Measurements from ENCODE around the gene RBBP8NL.

The RBBP8NL gene

DNA sequence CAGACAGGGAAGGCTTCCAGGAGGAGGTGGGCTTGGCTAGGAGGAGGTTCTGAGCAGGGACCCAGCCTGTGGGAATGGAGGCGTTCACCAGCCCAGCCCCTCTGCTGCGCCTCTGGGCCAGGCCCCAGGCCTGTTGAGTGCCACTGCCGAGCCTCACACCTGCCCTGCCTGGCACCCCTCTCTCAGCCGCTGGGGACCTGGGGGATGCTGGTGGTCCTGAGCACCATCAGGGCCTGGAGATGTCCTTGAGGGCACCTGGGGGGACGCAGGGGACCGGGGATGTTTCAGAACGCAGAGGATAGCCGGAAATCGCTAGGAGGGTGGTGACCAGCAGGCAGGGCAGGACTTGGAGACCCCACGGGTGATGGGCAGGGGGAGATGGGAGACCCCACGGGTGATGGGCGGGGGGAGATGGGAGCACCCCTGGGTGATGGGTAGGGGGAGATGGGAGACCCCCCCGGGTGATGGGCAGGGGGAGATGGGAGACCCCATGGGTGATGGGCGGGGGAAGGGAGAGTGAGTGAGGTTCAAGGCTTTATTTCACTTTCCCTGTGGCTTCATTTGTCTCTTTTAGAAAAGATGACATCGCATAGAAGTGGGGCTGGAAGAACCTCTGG lies 35.7 kb upstream of the RBBP8NL start:
- CTCF ChIA-PET, result no interaction called here
- no peak overlapping the region for H3K4me3 ChIP-seq (ENCODE audit: low read depth, low read length)
- DNase-seq (ENCODE audit: low read depth, low spot score), result no peak
- POLR2A ChIA-PET, result no interaction called here
- TF ChIP-seq, protein P1, sequence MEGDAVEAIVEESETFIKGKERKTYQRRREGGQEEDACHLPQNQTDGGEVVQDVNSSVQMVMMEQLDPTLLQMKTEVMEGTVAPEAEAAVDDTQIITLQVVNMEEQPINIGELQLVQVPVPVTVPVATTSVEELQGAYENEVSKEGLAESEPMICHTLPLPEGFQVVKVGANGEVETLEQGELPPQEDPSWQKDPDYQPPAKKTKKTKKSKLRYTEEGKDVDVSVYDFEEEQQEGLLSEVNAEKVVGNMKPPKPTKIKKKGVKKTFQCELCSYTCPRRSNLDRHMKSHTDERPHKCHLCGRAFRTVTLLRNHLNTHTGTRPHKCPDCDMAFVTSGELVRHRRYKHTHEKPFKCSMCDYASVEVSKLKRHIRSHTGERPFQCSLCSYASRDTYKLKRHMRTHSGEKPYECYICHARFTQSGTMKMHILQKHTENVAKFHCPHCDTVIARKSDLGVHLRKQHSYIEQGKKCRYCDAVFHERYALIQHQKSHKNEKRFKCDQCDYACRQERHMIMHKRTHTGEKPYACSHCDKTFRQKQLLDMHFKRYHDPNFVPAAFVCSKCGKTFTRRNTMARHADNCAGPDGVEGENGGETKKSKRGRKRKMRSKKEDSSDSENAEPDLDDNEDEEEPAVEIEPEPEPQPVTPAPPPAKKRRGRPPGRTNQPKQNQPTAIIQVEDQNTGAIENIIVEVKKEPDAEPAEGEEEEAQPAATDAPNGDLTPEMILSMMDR (IDR thresholded peaks at IDR 0.05; ENCODE audit: insufficient read depth, low read length, missing control alignments), result no peak

DNA sequence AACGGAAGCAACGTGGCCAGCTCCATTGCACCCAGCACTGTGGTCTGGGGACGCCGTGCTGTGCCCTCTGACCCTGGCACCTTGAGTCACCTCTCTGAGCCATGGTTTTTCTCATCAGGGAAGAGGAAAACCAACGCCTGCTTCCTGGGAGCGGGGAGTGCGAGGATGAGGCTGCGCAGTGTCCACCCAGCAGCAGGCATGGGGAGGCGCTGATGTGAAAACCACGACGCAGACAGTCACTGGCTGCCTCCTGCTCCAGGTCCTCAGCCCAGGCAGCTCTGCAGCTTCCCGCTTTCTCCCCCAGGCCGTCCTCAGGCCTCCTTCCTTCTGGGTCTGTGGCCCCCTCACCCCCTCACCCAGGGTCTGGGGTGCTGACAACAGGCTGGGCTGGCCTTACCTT lies 34.5 kb upstream of the RBBP8NL start:
- H3K4me3 ChIP-seq (ENCODE audit: low read depth, low read length), result no peak overlapping the region
- TF ChIP-seq, protein P1 (IDR thresholded peaks at IDR 0.05; ENCODE audit: insufficient read depth, low read length, missing control alignments), result no peak
- CTCF ChIA-PET, result no interaction called here
- DNase-seq (ENCODE audit: low read depth, low spot score), result no peak
- POLR2A ChIA-PET, result no interaction called here

DNA sequence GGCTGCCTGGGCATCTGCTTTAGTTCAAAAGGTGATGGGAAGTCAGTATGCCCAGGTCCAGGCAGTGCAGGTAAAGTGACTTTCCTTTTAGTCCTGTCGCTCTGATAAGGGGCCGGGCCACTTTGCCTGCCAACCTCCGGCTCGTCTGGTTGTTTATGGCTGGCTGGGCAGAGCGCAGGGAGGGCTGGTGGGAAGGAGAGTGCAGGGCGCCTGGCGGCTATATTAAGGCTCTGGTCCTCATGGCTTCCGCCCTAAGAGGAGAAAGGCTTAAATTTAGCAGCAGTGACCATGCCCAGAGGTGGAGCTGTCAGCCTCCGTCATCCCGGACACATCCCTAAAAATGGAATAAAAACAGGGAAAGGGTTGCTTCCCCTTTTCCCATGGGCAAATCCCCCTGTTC lies 33.8 kb upstream of the RBBP8NL start:
- ChIA-PET POLR2A (no interaction called here), CTCF (no interaction called here)
- DNase-seq (ENCODE audit: low read depth, low spot score), result no peak
- TF ChIP-seq, protein P1 (IDR thresholded peaks at IDR 0.05; ENCODE audit: insufficient read depth, low read length, missing control alignments), result no peak
- no peak overlapping the region for H3K4me3 ChIP-seq (ENCODE audit: low read depth, low read length)

DNA sequence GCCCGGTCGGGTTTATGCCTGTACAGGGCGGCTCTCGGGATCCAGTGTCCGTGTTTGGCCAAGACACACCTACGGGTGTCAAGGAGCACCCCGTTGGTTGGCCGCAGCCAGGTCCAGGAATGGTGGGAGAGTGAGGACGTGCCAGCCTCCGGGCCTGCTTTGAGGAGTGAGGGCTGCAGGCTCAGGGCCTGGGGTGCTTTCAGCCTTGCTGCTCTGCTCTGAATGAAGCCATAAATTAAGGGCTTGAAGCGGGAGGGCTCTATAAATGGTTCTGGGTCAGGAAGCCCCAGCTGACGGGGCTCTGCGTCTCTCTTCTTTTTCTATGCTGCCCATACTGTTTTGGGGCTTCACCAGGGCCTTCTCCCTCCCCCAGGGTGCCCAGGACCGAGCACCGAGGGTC lies 33.3 kb upstream of the RBBP8NL start:
- no peak for DNase-seq (ENCODE audit: low read depth, low spot score)
- POLR2A ChIA-PET, result no interaction called here
- no peak overlapping the region for H3K4me3 ChIP-seq (ENCODE audit: low read depth, low read length)
- TF ChIP-seq, protein P1 (IDR thresholded peaks at IDR 0.05; ENCODE audit: insufficient read depth, low read length, missing control alignments), result no peak
- CTCF ChIA-PET, result no interaction called here

DNA sequence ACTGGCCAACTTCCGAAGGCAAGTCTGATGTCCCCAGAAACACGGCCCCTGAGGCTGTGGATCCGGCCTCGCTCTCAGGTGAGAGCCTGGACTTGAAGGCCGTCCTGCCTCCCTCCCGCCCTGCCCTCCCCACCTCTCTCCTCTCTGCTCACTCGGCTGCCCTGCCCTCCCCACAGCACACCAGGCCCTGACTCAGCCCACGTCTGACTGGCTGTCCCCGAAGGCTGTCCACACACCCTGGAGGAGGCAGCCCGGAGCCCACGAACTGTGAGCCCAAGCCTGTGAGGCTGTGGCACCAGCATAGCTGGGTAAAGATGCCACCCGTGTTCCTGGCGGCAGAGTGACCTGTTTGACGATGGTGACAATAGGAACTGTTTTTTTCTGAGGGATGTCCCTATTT lies 32.1 kb upstream of the RBBP8NL start:
- CTCF ChIA-PET, result no interaction called here
- TF ChIP-seq, protein P1 (IDR thresholded peaks at IDR 0.05; ENCODE audit: insufficient read depth, low read length, missing control alignments), result no peak

DNA sequence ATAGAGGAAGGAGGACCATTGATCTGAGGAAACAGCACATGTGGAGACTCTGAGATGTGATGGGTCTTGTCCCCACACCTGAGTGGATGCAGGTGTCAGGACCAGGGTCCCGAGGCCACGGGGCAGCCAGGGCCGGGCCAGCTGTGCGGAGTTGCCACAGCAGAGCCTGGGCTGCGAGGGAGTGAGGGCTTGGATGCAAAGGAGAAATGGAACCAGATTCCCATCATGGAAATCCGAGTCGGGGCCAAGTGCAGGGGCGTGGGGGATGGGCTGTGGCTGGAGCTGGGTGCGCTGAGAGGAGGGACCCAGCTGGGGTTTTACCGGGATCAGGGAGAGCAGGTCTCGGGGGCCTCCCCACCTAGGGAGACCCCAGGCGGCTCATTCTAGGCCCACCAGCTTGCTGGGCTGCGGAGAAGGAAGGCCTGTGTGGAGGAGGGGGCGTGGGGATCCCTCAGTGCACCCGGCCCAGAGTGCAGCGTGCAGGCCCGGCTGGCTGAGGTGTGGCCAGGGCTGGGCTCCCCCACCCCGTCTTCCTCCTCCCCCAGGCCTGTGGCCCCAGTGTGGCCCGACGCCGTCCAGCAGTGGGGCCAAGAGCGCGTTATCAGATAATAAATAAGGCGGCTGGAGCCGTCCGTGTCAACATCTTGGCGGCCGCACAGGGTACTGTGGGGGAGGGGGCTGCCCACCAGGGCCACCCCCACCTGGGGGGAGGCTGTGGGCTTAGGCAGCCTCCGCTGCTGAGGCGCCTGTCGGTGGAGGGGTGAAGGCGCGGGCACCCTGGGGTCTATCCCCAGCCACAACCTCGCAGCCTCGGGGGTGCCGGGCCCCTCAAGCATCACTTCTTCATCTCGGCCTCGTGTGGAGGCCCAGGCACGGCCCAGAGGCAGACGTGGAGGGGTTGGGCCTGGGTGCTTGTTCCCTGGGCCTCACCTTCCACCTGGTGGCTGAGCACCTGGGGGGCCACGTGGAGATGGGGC lies 31.2 kb upstream of the RBBP8NL start:
- DNase-seq (ENCODE audit: low read depth, low spot score), result no peak
- TF ChIP-seq, protein P1 (IDR thresholded peaks at IDR 0.05; ENCODE audit: insufficient read depth, low read length, missing control alignments), result no peak
- POLR2A ChIA-PET, result no interaction called here
- no peak overlapping the region for H3K4me3 ChIP-seq (ENCODE audit: low read depth, low read length)
- CTCF ChIA-PET, result no interaction called here

More for the DNA sequence above, 32.1 kb upstream of the RBBP8NL start:
- DNase-seq (ENCODE audit: low read depth, low spot score), result no peak
- POLR2A ChIA-PET, result no interaction called here
- no peak overlapping the region for H3K4me3 ChIP-seq (ENCODE audit: low read depth, low read length)
